Ishikawa (cell line): ENCODE results near the gene RWDD4.

Source experiments
- CEBPB ChIP-seq: IDR thresholded peaks from 2 replicates; pipeline ENCODE4 v1.6.1; 2012
- CREB1 ChIP-seq: IDR thresholded peaks from 2 replicates; pipeline ENCODE4 v1.6.1; 2012; ENCODE audit warnings: low read depth
- EGR1 ChIP-seq: IDR thresholded peaks from 2 replicates; pipeline ENCODE4 v1.6.1; 2012
- EP300 ChIP-seq: IDR thresholded peaks from 2 replicates; pipeline ENCODE4 v1.6.1; 2012; ENCODE audit warnings: borderline replicate concordance
- FOXM1 ChIP-seq: IDR thresholded peaks from 2 replicates; pipeline ENCODE4 v1.6.1; 2012; ENCODE audit warnings: low read depth, borderline replicate concordance
- RAD21 ChIP-seq: IDR thresholded peaks from 2 replicates; pipeline ENCODE4 v1.6.1; 2012; ENCODE audit warnings: low read depth
- TAF1 ChIP-seq: IDR thresholded peaks from 2 replicates; pipeline ENCODE4 v1.6.1; 2012; ENCODE audit warnings: low read depth, mild to moderate bottlenecking
- TCF12 ChIP-seq: IDR thresholded peaks from 2 replicates; pipeline ENCODE4 v1.6.1; 2012; ENCODE audit warnings: low read depth
- TEAD4 ChIP-seq: IDR thresholded peaks from 2 replicates; pipeline ENCODE4 v1.6.1; 2012
- YY1 ChIP-seq: IDR thresholded peaks from 2 replicates; pipeline ENCODE4 v1.6.1; 2012; ENCODE audit warnings: low read depth
- TF ChIP-seq, protein P1 (sequence below): IDR thresholded peaks from 2 replicates; pipeline ENCODE4 v1.6.1; 2012; ENCODE audit warnings: low read depth, mild to moderate bottlenecking
- TF ChIP-seq, protein P2 (sequence below): IDR thresholded peaks from 2 replicates; pipeline ENCODE4 v1.6.1; 2012

DNA sequence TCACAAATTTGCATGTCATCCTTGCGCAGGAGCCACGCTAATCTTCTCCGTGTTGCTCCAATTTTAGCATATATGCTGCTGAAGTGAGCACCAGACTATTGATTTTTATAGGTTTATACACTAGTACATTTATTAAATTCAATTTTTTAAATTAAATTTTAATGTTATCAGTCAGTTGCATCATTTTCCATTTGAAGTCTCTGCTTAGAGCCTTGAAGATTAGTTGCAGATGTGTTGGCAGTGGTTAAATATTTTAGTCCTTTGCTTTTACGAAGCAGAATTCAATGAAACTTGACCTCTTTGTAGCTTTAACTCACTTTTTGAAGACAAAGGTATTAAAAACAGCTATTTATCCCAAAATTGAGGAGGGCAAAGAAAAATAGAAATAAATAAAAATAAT lies 16.6 kb upstream of the RWDD4 start:
- TF ChIP-seq YY1 (no peak), EP300 (no peak), TEAD4 (no peak), RAD21 (no peak), CREB1 (no peak), FOXM1 (no peak), CEBPB (no peak), EGR1 (no peak), TAF1 (no peak), TCF12 (no peak)
- TF ChIP-seq, protein P1, sequence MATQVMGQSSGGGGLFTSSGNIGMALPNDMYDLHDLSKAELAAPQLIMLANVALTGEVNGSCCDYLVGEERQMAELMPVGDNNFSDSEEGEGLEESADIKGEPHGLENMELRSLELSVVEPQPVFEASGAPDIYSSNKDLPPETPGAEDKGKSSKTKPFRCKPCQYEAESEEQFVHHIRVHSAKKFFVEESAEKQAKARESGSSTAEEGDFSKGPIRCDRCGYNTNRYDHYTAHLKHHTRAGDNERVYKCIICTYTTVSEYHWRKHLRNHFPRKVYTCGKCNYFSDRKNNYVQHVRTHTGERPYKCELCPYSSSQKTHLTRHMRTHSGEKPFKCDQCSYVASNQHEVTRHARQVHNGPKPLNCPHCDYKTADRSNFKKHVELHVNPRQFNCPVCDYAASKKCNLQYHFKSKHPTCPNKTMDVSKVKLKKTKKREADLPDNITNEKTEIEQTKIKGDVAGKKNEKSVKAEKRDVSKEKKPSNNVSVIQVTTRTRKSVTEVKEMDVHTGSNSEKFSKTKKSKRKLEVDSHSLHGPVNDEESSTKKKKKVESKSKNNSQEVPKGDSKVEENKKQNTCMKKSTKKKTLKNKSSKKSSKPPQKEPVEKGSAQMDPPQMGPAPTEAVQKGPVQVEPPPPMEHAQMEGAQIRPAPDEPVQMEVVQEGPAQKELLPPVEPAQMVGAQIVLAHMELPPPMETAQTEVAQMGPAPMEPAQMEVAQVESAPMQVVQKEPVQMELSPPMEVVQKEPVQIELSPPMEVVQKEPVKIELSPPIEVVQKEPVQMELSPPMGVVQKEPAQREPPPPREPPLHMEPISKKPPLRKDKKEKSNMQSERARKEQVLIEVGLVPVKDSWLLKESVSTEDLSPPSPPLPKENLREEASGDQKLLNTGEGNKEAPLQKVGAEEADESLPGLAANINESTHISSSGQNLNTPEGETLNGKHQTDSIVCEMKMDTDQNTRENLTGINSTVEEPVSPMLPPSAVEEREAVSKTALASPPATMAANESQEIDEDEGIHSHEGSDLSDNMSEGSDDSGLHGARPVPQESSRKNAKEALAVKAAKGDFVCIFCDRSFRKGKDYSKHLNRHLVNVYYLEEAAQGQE, result no peak
- TF ChIP-seq, protein P2, sequence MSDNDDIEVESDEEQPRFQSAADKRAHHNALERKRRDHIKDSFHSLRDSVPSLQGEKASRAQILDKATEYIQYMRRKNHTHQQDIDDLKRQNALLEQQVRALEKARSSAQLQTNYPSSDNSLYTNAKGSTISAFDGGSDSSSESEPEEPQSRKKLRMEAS, result no peak
